Thyroid gland (tissue), 4 donors: ENCODE results near the gene INTS15. TPM values are rescaled to one million over a fixed set of nuclear protein-coding genes. Genes with fewer than 3 reads are reported as not detected.
A peak's percentile ranks its signal among the peaks of the same experiment; 100 is the strongest.
"Not testable (repeated sequence)": the region's sequence is repeated elsewhere in the genome, so short reads cannot be mapped to it uniquely, and the experiment has no call there.

Experiments
- DNase-seq, 2 donors: peaks; one replicate each; pipeline ENCODE4 v3.0.0-alpha.2; 2019
- H3K27ac ChIP-seq, 3 donors: fragments of 200-600 bp; sonication (generic); 1 replicate in 2 of 3; 2 replicates in 1 of 3; pipeline ENCODE4 v1.5.1; 2016 to 2019; ENCODE audit warnings: mild to moderate bottlenecking in 1 of 3, moderate library complexity in 1 of 3
- H3K27me3 ChIP-seq: fragments of 200-600 bp; sonication (generic); one replicate; pipeline ENCODE4 v1.5.1; 2019
- H3K36me3 ChIP-seq, 2 donors: fragments of 200-600 bp; sonication (generic); one replicate each; pipeline ENCODE4 v1.5.1; 2016 to 2019
- H3K4me1 ChIP-seq, 2 donors: fragments of 200-600 bp; sonication (generic); one replicate each; pipeline ENCODE4 v1.5.1; 2017 to 2019
- H3K4me3 ChIP-seq, 3 donors: fragments of 200-600 bp; sonication (generic); replicated peaks in 1 of 3; 1 replicate in 2 of 3; 2 replicates in 1 of 3; pipeline ENCODE4 v1.5.1; 2016; ENCODE audit warnings: mild to moderate bottlenecking in 1 of 3
- H3K9me3 ChIP-seq: fragments of 200-600 bp; sonication (generic); one replicate; pipeline ENCODE4 v1.5.1; 2017
- CTCF ChIP-seq, 6 experiments: fragments of 200-600 bp in 3 of 6; fragments of 450-650 bp in 3 of 6; sonication (generic) in 3 of 6; IDR thresholded peaks; one replicate each; pipeline ENCODE4 v1.5.1; 2016 to 2019; ENCODE audit warnings: antibody characterized with exemption in 6 of 6, mild to moderate bottlenecking in 2 of 6, inconsistent platforms in 1 of 6, moderate library complexity in 1 of 6
- POLR2A ChIP-seq, 2 donors: fragments of 450-650 bp; IDR thresholded peaks; one replicate each; pipeline ENCODE4 v1.6.1; 2017; ENCODE audit warnings: antibody characterized with exemption in 2 of 2, mild to moderate bottlenecking in 2 of 2, moderate library complexity in 1 of 2
- WGBS, 2 donors: methylation state at CpG; one replicate each; pipeline ENCODE4 v1.1.5; 2017; 5-methylcytosine and 5-hydroxymethylcytosine counted together
- intact Hi-C: fragments of 100-400 bp; cut with DNase I; formaldehyde crosslinking; loops from one replicate; pipeline ENCODE4 v1.15.1; 2023
- total RNA-seq, 4 donors: library from RNA; depleted of rRNA; stranded (reverse); fragments of >200 nt; gene quantifications; one replicate each; pipeline ENCODE4 v1.2.3, GENCODE V29; 2016

The INTS15 gene
- total RNA-seq, 4 donors from 2014 or later, result 22.7 to 42.9 (median 31.9) TPM

- Histone ChIP-seq H3K4me3 (no peak overlapping the region), H3K36me3 (no peaks in the 10 kb centered on the region), H3K27ac (no peak overlapping the region), H3K4me1 (no peaks in the 10 kb centered on the region), H3K27me3 (no peaks in the 10 kb centered on the region), H3K9me3 (no peaks in the 10 kb centered on the region)
- DNase-seq, result no peak
- intact Hi-C loops, result no loop called here
- no peak for TF ChIP-seq CTCF (IDR thresholded peaks at IDR 0.05)
- TF ChIP-seq POLR2A (IDR thresholded peaks at IDR 0.05), result no peak
- 79 to 85% methylated on average over 3 of the region's 3 CpGs for WGBS, 2 donors
Observed at GRCh38 chr7:6567886-6568285, 21.9 kb upstream of the INTS15 start.

- intact Hi-C loops, result no loop called here
- no peaks in the 10 kb centered on the region for H3K36me3 ChIP-seq
- 68 to 73% methylated on average over 7 of the region's 7 CpGs for WGBS, 2 donors
- no peaks in the 10 kb centered on the region for H3K9me3 ChIP-seq
- no peak for DNase-seq
- no peaks in the 10 kb centered on the region for H3K27me3 ChIP-seq
- TF ChIP-seq CTCF (IDR thresholded peaks at IDR 0.05) (no peak), POLR2A (IDR thresholded peaks at IDR 0.05) (no peak)
- no peak overlapping the region for H3K27ac ChIP-seq
- no peaks in the 10 kb centered on the region for H3K4me1 ChIP-seq
- no peak overlapping the region for H3K4me3 ChIP-seq
Observed at GRCh38 chr7:6571160-6571779, 18.6 kb upstream of the INTS15 start.

- no peak overlapping the region for H3K4me3 ChIP-seq
- 79 to 86% methylated on average over 9 of the region's 9 CpGs for WGBS, 2 donors
- H3K4me1 ChIP-seq, result peaks cover 0 to 4% of the 10 kb centered on the region in 2 donors
- TF ChIP-seq CTCF (IDR thresholded peaks at IDR 0.05), result no peak
- no peaks in the 10 kb centered on the region for H3K27me3 ChIP-seq
- no peak overlapping the region for H3K27ac ChIP-seq
- DNase-seq, result no peak
- no peaks in the 10 kb centered on the region for H3K36me3 ChIP-seq
- intact Hi-C loops, result no loop called here
- no peaks in the 10 kb centered on the region for H3K9me3 ChIP-seq
Observed at GRCh38 chr7:6575281-6576023, 14.4 kb upstream of the INTS15 start.

- Histone ChIP-seq H3K36me3 (peaks cover 6 to 7% of the 10 kb centered on the region in 2 donors), H3K9me3 (no peaks in the 10 kb centered on the region), H3K4me1 (peaks cover 0 to 4% of the 10 kb centered on the region in 2 donors), H3K27me3 (no peaks in the 10 kb centered on the region), H3K27ac (no peak overlapping the region), H3K4me3 (peak overlapping the region in 1 of 3 donors; percentile 62)
- intact Hi-C loops, result no loop called here
- TF ChIP-seq POLR2A (IDR thresholded peaks at IDR 0.05) (no peak), CTCF (IDR thresholded peaks at IDR 0.05) (no peak)
- peak in 1 of 2 donors; percentile 6 for DNase-seq
- WGBS, 2 donors, result 81 to 82% methylated on average over 12 to 14 of the region's 14 CpGs
Observed at GRCh38 chr7:6576024-6576866, 13.6 kb upstream of the INTS15 start.

- intact Hi-C loops, H3K27me3 ChIP-seq, H3K9me3 ChIP-seq, H3K36me3 ChIP-seq, H3K4me1 ChIP-seq: not testable (repeated sequence)
- H3K27ac ChIP-seq, result peak overlapping the region; percentile 76 to 95 (median 92)
- WGBS, 2 donors, result 19 to 24% methylated on average over 14 of the region's 14 CpGs
- H3K4me3 ChIP-seq, result peak overlapping the region in 2 of 3 donors; percentile 62 to 100
- DNase-seq, result peak in 1 of 2 donors; percentile 19
Observed at GRCh38 chr7:6576867-6577368, 12.9 kb upstream of the INTS15 start.
